GM12892 (cell line): ENCODE results near the gene TTC9B.

Experiments
- POLR2A ChIP-seq: IDR thresholded peaks from 2 replicates; pipeline ENCODE4 v1.6.1; 2011; ENCODE audit warnings: low read depth, low read length, control low read depth
- TAF1 ChIP-seq: IDR thresholded peaks from 2 replicates; pipeline ENCODE4 v1.6.1; 2011; ENCODE audit warnings: low read depth, mild to moderate bottlenecking, control low read depth, low read length, borderline replicate concordance

- TF ChIP-seq POLR2A (no peak), TAF1 (no peak)
Observed at GRCh38 chr19:40257096-40257517, 38.9 kb upstream of the TTC9B start.
